NCI-H2227 (cell line): ENCODE results near the gene RAB11FIP3.

ENCODE experiments used
- DNase-seq: peaks from one replicate; lab custom pipeline; 2025; ENCODE audit not compliant: unreplicated experiment; lab: John Stamatoyannopoulos, UW

The RAB11FIP3 gene

DNA sequence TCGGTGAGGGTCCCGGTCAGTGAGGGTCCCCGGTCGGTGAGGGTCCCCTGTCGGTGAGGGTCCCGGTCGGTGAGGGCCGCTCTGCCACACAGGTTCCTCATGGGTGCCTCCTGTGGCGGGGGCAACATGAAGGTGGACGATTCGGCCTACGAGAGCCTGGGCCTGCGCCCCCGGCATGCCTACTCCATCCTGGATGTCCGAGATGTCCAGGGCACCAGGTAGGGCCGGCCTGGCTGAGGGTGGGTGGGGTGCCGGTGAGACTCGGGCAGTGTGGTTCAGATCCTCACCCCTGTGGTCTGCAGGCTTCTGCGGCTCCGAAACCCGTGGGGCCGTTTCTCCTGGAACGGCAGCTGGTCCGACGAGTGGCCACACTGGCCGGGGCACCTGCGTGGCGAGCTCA lies 125.8 kb downstream of the RAB11FIP3 start:
- no peak for DNase-seq

DNA sequence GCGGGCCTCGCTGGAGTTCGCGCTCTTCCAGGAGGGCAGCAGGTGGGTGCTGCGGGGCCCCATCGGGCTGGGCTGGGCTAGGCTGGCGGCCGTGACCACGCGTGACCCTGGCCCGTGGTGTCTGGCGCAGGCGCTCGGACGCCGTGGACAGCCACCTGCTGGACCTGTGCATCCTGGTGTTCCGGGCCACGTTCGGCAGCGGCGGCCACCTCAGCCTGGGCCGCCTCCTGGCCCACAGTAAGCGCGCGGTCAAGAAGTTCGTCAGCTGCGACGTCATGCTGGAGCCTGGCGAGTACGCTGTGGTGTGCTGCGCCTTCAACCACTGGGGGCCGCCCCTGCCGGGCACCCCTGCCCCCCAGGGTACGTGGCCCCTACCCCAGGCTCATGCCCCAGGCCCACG lies 126.7 kb downstream of the RAB11FIP3 start:
- DNase-seq, result no peak

DNA sequence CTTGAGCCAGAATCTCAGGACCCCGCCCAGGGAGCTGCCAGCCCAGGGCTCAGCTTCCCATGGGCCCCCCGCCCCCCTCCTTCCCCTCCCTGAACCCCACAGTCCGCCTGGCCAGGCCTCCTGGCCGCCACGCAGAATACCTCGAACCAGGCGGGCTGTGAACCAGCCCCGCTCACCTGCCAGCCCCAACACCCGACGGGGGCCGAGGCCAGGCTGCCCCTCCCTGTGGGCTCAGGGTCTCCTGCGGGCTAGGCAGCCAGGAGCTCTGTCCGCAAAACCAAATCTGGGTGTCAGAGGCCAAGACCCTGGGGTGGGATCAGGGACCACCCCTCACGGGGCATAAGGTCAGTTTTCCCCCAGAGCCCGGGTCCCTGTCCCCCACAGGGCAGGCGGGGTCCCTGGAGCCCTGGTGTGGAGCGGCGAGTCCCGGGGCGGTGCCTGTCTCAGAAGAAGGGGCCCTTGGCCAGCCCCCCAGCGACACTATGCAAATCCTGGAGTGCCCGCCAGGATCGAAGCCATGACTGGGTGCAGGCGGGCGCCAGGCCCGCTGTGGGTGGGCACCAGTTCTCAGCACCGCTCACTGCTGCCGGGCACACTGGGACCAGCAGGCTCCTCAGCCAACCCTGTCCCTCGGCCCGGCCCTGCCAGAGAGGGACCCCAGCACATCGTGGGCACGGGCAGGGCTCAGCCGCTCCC lies 128.3 kb downstream of the RAB11FIP3 start:
- DNase-seq, result no peak

DNA sequence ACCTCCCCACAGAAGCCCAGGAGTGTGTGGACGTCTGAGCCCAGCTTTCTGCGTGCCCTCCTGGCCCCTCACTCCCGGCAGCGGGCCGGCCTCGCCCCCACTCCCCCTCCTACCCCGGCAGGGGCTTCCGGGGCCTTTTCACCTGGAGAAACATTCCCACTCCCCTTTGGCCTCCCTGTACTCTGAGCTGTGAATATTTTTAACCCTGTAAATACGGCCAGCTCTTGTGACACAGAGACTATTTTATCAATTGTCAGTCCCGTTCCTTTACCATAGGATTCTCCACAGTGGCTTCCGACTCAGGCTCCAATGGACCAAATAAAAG lies 128.8 kb downstream of the RAB11FIP3 start:
- no peak for DNase-seq

DNA sequence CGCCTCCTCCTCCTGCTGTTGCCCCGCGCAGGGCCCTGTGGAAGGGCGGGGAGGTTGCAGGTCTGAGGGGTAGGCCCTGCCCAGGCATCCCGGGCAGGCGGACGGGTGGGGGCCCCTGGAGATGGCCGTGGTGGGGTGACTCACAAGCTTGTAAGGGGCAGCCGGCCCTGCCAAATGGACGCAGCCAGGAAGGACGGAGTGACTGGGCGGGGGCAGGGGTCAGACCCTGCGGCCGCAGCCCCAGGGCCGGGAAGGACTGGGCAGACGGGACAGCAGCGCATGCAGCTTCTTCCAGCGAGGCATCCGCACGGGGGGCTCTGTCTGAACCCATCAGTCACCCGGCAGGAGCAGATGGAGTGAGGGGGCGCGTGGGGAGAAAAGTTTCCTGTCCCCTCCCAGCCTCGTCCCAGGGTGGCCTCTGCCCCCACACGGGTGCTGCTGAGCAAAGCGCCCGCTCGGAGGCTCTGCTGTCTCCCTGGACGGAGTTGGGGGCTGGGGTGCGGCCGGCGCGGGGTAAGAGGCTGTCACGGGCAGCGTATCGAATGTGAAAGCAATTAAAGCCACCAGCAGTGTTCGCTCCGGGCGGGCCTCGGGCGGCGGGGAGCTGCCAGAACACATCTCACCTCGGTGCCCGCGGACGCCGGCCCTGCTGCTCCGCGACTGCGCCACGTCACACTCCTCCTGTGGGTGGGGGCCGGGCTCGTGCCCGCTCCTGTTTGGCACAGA lies 129.4 kb downstream of the RAB11FIP3 start:
- no peak for DNase-seq

DNA sequence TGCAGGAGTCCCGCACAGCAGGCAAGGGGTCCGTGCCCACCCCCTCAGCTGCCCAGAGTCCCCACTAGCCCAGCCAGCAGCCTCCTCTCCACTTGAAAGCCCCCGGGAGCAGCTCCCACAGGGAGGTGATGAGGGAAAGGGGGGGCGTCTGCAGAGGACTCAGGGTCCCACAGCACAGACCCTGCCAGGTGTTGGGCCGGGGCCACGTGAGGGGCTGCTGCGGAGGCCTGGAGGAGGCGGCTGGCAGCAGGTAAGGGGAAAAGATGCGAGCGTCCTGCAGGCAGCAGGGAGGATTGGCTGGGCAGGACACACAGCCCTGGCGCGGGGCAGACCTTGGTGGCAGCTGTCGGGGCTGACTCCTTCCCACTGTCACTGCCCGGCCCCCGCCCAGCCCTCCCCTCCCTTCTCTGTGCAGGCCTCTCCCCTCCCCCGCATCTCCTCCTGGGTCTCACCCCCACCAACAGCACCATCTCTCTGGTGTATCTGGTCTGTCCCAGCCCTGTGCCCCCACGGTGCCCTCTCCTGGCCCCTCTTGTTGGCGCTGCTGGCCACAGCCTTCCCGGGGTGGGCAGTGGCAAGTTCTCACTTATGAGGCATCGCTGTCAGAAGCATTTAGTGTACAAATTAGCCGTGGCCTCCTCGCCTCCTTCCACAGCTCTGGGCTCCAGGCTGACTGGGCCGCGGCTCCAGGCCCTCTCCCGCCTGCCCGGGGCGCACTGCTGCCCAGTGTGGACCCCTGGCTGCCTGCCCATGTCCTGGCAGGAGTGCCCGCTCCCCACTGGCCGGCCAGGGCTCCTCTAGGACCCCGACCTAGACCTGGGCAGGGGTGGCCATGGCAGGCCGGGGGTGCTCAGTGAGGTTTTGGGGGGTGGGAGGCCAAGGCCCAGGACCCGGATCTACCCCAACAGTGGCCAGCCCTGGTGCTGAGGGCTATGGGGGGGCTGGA lies 130.4 kb downstream of the RAB11FIP3 start:
- DNase-seq, result no peak

DNA sequence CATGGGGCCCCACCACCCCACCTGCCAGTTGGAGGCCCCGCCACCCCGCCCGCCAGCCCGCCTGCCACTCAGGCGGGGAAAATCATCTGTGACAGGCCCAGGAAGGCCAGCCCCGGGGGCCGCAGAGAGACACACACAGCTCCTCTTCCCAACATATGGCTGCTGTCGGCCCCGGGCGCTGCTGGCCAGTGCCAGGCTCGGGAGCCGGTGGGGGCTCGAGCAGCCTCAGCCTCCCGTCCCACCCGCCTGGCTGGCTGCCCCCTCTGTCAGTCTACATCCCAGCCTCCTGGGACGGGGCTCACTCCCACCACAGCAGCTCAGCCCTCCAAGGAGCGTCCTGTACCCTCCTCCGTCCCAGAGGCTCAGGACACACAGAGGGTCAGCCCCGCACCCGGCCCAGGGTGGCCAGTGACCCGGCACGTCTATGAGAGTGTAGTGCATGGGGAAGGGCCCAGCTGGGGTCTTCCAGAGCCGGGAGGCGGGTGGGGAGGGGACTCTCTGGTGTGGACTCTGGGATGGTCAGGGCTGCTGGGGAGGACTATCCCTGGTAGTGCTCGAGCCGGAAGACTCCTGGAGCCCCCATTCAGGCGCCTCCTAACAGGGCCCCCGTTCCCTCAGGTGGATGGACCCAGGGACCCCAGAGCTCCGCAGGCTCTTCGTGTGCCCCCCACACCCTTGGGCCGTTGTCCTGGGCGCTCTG lies 131.2 kb downstream of the RAB11FIP3 start:
- DNase-seq, result no peak

DNA sequence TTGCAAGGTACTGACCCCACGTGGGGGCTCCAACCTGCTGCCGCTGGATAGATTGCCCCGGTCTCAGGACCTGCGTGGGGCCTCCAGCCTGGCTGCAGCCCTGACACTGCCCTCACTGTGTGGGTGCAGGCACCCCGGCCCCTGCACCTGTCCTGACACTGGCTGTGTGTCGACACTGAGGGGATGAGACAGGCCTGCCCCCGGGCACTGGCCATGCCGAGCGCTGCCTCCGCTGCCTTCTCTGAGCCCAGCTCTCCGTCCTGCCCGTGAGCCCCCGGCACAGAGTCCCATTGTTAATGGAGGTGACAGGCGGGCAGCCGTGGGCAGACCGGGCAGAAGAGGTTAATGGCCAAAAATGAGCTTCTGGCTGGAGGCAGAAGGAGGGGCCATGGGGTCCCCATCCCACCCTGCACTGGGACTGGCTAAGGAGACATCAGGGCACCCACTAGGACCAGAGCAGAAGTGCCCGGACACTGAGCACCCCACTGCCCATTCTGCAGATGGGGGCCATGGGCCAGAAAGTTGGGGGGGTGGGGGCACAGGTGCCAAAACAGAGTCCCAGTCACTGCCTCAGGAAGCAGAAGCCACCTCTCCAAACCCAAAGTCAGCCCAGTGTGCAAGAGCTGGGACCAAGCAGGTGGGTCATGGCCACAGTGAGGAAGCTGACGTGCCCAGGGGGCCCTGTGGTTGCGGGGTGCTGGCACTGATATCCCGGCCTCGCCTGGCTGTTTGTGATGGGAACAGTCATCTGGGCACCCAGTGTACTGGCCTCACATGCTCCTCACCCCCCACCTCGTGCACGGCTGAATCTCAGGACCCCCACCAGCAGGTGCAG lies 132.2 kb downstream of the RAB11FIP3 start:
- no peak for DNase-seq

DNA sequence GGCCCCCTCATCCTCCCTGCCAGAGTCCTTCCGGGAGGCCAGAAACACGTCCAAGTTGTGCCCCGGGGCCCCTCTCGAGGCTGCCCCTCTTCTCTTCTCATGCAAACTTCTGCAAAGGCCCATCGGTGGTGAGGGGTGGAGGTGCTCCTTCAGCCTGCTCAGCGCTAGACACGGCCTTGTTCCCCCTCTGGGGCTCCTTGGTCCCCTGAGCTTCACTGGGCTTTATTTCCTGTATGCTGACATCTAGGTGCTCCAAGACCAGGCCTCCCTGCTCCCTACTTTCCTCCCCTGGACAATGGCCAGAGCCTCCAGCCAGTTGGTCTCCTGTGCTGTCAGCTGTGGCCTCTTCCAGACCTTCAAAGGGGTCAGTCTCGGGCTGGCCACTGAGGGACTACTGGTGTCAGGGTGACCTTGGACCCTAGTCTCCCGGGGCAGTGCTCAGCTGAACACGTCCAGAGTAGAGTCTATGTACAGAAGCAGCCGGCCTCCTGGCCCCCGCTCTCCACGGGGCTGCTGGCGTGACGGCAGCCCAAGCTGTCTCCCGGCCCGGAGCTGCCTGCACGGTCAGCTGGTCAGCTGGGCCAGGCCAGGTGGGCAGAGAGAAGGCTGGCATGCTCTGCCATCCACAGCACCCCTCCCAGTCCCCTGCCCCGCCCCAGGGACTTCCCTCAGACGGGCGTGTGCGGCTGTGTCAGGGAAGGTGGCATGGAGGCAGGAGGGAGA lies 133.0 kb downstream of the RAB11FIP3 start:
- DNase-seq, result no peak

DNA sequence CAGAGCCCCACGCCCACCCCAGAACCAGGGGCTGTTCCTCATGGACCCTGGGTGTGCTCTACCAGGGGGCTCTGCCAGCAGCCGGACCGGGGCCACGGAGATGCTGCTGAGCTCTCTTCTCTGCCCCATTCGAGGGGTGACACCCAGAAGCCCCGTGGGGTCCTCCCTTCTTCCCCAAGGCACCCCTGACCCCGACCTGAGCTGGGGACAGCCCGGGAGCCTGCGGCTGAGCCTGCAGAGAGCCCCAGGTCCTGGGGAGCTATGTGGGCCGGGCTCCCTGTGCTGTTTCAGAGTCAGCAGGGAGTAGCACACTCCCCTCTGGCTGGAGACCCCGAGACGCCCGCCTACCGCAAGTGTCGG lies 133.6 kb downstream of the RAB11FIP3 start:
- DNase-seq, result no peak

DNA sequence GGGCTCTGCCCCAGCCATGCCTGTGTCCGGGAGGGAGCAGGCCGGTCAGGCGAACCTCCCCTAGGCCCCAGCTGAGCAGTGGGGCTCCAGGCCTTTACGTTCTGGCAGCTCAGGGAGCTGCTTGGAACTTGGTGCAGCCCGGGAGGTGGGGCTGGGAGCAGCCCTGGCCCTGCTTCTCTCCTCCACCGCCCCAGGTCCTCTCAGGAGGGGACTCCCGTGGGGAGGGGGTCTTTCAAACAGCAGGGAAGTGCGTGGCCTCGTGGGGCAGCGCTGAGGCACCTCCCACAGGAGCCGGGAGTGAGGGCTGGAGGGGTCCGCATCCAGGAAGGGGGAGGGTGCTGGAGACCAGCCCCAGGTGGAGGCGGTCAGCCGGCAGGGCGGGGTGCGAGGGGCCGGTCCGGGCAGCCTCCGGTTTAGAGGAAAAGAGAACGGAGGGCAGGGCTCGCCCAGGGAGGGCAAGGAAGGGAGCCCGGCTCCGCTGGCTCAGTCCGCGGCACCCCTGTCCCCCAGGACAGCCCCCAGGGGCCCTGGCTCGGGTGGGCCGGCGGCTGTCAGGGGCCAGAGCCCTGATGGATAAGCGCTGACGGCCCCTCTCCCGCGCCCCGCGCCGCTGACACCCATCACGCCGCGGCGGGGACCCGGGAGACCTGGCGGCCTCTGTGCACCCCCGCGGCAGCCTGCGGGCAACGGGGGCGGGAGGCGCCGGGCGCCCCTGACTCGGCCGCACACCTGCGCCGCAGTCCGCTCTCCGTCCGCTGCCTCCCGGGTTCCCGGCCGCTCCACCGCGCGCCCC lies 134.2 kb downstream of the RAB11FIP3 start:
- no peak for DNase-seq

DNA sequence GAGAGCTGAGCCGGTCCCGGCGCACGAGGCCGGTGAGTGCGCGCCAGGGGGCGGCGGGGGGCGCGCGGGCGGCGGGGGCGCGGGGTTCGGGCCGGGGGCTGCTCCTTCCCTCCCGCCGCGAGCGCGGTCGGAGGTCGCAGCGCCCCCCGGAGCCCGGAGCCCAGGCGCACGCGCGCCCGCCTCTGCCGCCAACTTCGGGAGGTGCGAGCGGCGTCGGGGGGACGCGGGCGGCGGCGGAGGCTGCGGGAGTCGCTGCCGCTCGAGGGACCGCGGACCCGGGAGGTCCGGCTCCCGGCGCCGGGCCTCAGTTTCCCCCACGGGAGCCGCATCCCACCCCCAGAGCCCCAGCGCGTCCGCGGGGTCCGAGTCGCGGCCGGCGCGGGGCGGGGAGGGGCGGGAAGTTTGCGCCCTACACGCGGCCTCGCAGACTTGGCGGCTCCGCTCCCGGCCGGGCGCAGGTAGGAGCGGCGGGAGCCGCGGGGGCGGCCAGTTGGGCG lies 134.8 kb downstream of the RAB11FIP3 start, which contains the start of gene PRR35:
PRR35 (plus strand) TSS at position 191 of the 497 bp plus-strand sequence. CDS start 2,901 bp downstream, outside the sequence.
- DNase-seq, result no peak

DNA sequence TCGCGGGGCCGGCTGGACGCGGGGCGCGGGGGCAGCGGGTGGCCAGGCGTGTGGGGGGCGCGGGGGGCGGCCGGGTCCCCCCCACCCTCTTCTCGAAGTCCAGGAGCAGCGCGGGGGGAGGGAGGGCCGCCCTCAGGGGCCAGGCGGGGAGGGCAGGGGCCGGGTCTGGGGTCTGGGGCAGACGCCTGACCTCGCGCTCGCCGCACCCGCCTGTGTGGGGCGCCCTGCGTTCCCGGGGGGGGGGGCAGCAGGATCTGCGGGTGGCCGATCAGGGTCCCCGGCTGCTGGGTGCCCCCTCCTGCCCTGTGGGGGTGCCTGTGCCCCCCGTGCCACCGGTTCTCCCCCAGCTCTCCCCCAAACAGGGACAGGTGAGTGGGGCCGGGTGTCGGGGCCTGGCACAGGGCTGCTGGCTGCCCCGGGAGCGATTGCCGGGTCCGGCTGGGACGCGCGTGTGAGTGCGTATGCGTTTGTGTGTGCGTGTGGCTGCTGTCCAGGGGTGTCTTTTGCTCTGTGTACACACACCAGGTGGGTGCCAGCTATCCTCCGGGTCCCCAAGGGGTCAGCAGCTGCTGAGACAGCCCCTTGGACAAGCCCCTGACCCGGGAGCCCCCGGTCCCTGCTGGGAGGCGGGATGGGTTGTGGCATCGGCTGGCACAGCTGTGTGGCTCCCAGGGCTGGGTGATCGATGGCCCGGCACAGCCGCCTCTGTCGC lies 135.4 kb downstream of the RAB11FIP3 start:
- no peak for DNase-seq

DNA sequence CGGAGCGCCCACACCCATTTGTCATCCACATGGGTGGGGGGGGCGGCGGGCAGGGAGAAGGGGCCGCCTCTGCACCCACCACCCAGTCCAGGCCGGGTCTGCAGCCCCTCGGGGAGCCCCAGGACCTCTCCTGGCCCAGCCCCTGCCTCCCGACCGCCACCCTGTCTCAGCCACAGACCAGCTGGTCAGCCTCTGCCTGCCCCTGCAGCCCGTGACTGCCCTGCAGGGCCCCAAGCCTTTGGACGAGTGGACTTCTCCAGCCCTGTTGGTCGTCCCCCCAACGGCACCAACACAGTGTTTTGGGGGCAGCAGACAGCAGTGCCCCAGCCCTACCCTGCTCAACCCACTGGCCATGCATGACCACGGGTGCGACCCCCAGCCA lies 136.0 kb downstream of the RAB11FIP3 start:
- DNase-seq, result no peak

DNA sequence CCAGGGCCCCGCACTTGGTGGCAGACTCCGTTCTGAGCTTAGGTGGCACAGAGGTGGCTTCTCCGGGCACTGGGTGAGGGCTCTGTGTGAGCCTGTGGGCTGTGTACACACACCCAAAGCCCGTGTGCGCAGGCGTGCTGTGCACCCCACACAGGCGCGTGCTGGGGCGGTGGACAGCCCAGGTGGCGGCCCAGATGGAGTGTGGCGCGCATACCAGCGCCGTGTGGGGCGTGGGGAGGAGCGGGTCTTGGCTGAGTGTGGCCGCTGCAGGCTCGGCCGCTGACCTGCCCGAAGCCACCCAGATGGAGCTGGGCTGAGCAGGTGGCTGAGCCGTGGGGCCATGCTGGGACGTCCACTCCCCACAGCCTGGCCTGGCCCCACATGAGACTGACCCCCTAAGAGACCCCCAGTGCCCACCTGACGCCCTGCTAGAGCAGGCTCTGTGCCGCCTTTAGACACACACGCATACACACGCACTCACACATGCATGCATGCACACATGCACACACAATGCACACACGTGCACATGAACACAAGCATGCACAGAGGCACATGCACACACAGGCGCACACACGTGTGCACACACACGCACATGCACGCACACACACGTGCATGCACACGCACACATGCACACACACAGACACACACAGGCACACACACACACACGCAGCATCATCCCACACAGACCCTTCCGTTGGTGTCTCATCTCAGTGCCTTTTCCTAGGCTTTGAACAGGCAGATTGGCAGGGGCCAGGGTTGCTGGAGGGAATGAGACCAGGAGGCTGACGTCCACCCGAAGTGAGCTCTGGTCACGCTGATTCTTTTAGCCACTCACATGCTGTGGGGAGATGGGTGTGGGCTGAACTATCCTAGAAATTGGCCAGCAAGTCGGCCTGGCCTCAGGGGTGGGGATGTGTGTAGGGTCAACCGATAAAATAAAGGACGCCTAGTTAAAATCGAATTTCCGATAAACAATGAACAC lies 136.8 kb downstream of the RAB11FIP3 start:
- DNase-seq, result no peak

DNA sequence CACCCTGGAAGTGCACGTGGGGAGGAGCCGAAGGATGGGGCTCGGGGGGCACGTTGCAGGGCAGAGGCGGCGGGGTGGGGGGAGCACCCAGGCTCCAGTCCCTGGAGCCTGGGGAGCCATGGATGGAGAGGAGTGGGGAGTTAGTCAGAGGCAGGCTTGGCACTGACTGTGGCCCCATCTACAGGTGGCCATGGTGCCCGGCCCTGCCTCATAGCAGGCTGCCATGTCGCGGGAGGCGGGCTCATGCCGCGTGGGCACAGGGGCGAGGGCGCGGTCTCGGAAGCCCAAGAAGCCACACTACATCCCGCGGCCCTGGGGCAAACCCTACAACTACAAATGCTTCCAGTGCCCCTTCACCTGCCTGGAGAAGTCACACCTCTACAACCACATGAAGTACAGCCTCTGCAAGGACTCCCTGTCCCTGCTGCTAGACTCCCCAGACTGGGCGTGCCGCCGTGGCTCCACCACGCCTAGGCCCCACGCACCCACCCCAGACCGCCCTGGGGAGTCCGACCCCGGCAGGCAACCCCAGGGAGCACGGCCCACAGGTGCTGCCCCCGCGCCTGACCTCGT lies 137.7 kb downstream of the RAB11FIP3 start:
- DNase-seq, result no peak
